ENCODE results near the gene LCAT.

GRCh38 chr16:67948015-67948414, 4.1 kb upstream of the LCAT start:
- TF ChIP-seq POLR2AphosphoS5 (IDR thresholded peaks at IDR 0.05; ENCODE audit: low read depth, low read length) (no peak), POLR2A (IDR thresholded peaks at IDR 0.05; ENCODE audit: low read depth, low read length) (no peak), TAF1 (IDR thresholded peaks at IDR 0.05; ENCODE audit: borderline replicate concordance, low read depth, low read length) (no peak)
